ENCODE results near the gene CDH4.

Gene CDH4

GRCh38 chr20:61700595-61701140, 448.6 kb downstream of the CDH4 start:
- TF ChIP-seq CREB1 (IDR thresholded peaks at IDR 0.05; ENCODE audit: low read depth), result no peak

DNA sequence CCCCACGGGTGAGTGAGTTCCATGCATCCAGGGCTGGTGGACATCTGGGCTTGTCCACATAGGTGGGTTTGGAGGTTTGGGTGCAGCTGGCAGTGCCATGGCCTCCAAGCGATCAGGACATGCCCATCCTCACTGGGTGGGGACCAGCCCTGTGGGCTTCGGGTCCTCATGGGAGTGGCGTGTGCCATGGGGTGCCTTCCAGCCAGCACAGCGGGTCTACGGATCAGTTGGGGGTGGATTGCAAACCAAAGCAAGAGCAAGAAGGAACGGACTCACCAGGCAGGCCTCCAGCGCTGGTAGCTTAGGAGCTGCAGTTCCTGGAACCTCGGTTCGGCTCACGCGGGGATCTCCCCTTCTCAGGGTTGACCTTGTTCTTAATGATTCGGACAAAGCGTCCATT, 449.3 kb downstream of the CDH4 start:
- TF ChIP-seq, protein P1, sequence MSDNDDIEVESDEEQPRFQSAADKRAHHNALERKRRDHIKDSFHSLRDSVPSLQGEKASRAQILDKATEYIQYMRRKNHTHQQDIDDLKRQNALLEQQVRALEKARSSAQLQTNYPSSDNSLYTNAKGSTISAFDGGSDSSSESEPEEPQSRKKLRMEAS (IDR thresholded peaks at IDR 0.05), result no peak
- TF ChIP-seq CEBPB (IDR thresholded peaks at IDR 0.05) (no peak), ZBTB7A (IDR thresholded peaks at IDR 0.05; ENCODE audit: low read depth) (no peak), REST (IDR thresholded peaks at IDR 0.05; ENCODE audit: low read depth) (no peak), EGR1 (IDR thresholded peaks at IDR 0.05) (no peak), TCF12 (IDR thresholded peaks at IDR 0.05; ENCODE audit: low read depth) (no peak), RAD21 (IDR thresholded peaks at IDR 0.05; ENCODE audit: low read depth) (no peak), TAF1 (IDR thresholded peaks at IDR 0.05; ENCODE audit: low read depth) (no peak), FOXM1 (IDR thresholded peaks at IDR 0.05; ENCODE audit: borderline replicate concordance, low read depth) (no peak), YY1 (IDR thresholded peaks at IDR 0.05; ENCODE audit: low read depth) (no peak), CREB1 (IDR thresholded peaks at IDR 0.05; ENCODE audit: low read depth) (no peak), TEAD4 (IDR thresholded peaks at IDR 0.05) (no peak), NFIC (IDR thresholded peaks at IDR 0.05) (no peak), EP300 (IDR thresholded peaks at IDR 0.05; ENCODE audit: borderline replicate concordance) (no peak)
- TF ChIP-seq, protein P2, sequence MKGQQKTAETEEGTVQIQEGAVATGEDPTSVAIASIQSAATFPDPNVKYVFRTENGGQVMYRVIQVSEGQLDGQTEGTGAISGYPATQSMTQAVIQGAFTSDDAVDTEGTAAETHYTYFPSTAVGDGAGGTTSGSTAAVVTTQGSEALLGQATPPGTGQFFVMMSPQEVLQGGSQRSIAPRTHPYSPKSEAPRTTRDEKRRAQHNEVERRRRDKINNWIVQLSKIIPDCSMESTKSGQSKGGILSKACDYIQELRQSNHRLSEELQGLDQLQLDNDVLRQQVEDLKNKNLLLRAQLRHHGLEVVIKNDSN (IDR thresholded peaks at IDR 0.05), result no peak

GRCh38 chr20:61701802-61702201, 449.7 kb downstream of the CDH4 start:
- TF ChIP-seq TEAD4 (IDR thresholded peaks at IDR 0.05) (no peak), ZBTB7A (IDR thresholded peaks at IDR 0.05; ENCODE audit: low read depth) (no peak), NFIC (IDR thresholded peaks at IDR 0.05) (no peak), EGR1 (IDR thresholded peaks at IDR 0.05) (no peak), TAF1 (IDR thresholded peaks at IDR 0.05; ENCODE audit: low read depth) (no peak), EP300 (IDR thresholded peaks at IDR 0.05; ENCODE audit: borderline replicate concordance) (no peak), CREB1 (IDR thresholded peaks at IDR 0.05; ENCODE audit: low read depth) (no peak)
- TF ChIP-seq, protein P1 (IDR thresholded peaks at IDR 0.05), result no peak

GRCh38 chr20:61702246-61702645, 450.2 kb downstream of the CDH4 start:
- TF ChIP-seq, protein P1 (IDR thresholded peaks at IDR 0.05), result no peak
- TF ChIP-seq EP300 (IDR thresholded peaks at IDR 0.05; ENCODE audit: borderline replicate concordance), result no peak
- TF ChIP-seq REST (IDR thresholded peaks at IDR 0.05; ENCODE audit: low read depth), result no peak
- no peak for TF ChIP-seq CREB1 (IDR thresholded peaks at IDR 0.05; ENCODE audit: low read depth)
- TF ChIP-seq RAD21 (IDR thresholded peaks at IDR 0.05; ENCODE audit: low read depth), result no peak
- TF ChIP-seq ZBTB7A (IDR thresholded peaks at IDR 0.05; ENCODE audit: low read depth), result no peak
- TF ChIP-seq, protein P2 (IDR thresholded peaks at IDR 0.05), result no peak
- TF ChIP-seq TCF12 (IDR thresholded peaks at IDR 0.05; ENCODE audit: low read depth), result no peak
- no peak for TF ChIP-seq TEAD4 (IDR thresholded peaks at IDR 0.05)
- no peak for TF ChIP-seq YY1 (IDR thresholded peaks at IDR 0.05; ENCODE audit: low read depth)
- no peak for TF ChIP-seq CEBPB (IDR thresholded peaks at IDR 0.05)
- no peak for TF ChIP-seq FOXM1 (IDR thresholded peaks at IDR 0.05; ENCODE audit: borderline replicate concordance, low read depth)

GRCh38 chr20:61704661-61705060, 452.6 kb downstream of the CDH4 start:
- no peak for TF ChIP-seq NFIC (IDR thresholded peaks at IDR 0.05)
- no peak for TF ChIP-seq YY1 (IDR thresholded peaks at IDR 0.05; ENCODE audit: low read depth)
- TF ChIP-seq ZBTB7A (IDR thresholded peaks at IDR 0.05; ENCODE audit: low read depth), result no peak

- TF ChIP-seq ZBTB7A (IDR thresholded peaks at IDR 0.05; ENCODE audit: low read depth), result no peak
- no peak for TF ChIP-seq TEAD4 (IDR thresholded peaks at IDR 0.05)
- no peak for TF ChIP-seq CREB1 (IDR thresholded peaks at IDR 0.05; ENCODE audit: low read depth)
- no peak for TF ChIP-seq EGR1 (IDR thresholded peaks at IDR 0.05)
- TF ChIP-seq FOXM1 (IDR thresholded peaks at IDR 0.05; ENCODE audit: borderline replicate concordance, low read depth), result no peak
- no peak for TF ChIP-seq RAD21 (IDR thresholded peaks at IDR 0.05; ENCODE audit: low read depth)
- no peak for TF ChIP-seq EP300 (IDR thresholded peaks at IDR 0.05; ENCODE audit: borderline replicate concordance)
- TF ChIP-seq NFIC (IDR thresholded peaks at IDR 0.05), result no peak
- TF ChIP-seq, protein P2 (IDR thresholded peaks at IDR 0.05), result no peak
- TF ChIP-seq TAF1 (IDR thresholded peaks at IDR 0.05; ENCODE audit: low read depth), result no peak
- no peak for TF ChIP-seq YY1 (IDR thresholded peaks at IDR 0.05; ENCODE audit: low read depth)
- no peak for TF ChIP-seq CEBPB (IDR thresholded peaks at IDR 0.05)
- TF ChIP-seq, protein P1 (IDR thresholded peaks at IDR 0.05), result no peak
- no peak for TF ChIP-seq REST (IDR thresholded peaks at IDR 0.05; ENCODE audit: low read depth)
- no peak for TF ChIP-seq TCF12 (IDR thresholded peaks at IDR 0.05; ENCODE audit: low read depth)
Observed at GRCh38 chr20:61705386-61706258, 453.6 kb downstream of the CDH4 start.

All from Ishikawa (cell line).